NCI-H2029 treated with DMSO at 0.1 percent for 48 hours (cell line): Measurements from ENCODE around the gene LRP10.
"Not testable (repeated sequence)": the region's sequence is repeated elsewhere in the genome, so short reads cannot be mapped to it uniquely, and the experiment has no call there.

Experiments
- DNase-seq: peaks from one replicate; lab custom pipeline; 2025; lab: John Stamatoyannopoulos, UW

LRP10 gene

DNA sequence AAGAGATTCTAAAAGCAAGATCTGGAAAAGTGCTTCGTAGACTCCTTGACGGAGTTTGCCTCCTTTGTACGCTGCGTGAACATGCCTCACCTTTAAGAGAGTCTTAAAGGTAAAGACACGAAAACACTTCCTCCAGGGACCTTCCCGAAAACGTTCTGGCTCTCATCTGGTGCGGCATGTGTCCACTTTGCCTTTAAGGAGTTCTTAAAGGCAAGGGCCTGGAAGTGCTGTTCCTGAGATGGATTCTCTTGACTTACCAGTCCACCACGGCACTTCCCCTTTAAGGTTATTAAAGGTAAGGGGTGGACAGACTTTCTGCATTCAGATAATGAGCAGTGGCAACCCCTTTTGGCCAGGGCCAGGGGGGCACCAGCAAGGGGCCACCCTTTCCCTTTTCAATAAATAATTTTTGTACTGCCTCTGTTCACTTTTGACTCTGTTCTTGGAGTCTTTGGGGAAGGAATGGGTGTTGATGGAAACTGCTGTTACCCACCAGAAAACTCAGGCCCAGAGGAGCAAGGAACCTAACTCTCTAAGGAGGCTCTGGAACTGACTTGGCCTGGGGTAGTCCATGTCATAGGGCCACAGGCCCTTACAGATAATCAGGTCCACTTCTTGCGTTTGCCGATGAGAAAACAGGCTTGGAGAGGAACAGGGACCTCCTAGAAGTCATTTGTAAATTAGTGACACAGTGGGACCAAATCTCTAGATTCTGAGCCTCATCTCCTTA, 15.9 kb downstream of the LRP10 start:
- peak; percentile 100 for DNase-seq

DNA sequence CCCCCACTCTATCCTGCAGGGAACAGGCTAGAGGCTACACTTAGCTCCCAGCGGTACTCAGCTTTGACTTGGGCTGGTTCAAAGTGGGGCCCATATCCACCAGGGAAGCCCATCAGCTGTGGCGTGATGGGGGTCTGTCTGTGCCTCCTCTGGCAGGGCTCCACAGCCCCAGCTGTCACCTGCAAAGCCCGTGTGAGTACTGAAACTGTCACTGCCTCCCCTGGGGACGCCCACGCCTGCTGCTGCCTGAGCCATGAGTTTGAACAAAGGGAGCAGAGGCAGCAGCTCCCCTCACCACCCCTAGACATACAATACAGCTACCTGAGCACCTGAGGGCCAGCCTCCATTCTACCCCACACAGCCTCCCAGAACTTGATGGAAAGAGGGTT, 16.4 kb downstream of the LRP10 start:
- no peak for DNase-seq

DNA sequence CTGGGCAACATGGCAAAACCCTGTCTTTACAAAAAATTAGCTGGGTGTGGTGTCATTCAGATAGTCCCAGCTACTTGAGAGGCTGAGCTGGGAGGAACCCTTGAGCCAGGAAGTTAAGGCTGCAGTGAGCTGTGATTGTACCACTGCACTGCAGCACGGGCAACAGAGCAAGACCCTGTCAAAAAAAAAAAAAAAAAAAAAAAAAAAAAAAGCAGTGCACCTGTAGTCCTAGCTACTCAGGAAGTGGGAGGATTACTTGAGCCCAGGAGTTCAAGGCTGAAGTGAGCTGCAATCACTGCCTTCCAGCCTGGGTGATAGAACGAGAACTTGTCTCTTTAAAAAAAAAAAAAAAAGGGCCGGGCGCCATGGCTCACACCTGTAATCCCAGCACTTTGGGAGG, 17.1 kb downstream of the LRP10 start:
- no peak for DNase-seq

DNA sequence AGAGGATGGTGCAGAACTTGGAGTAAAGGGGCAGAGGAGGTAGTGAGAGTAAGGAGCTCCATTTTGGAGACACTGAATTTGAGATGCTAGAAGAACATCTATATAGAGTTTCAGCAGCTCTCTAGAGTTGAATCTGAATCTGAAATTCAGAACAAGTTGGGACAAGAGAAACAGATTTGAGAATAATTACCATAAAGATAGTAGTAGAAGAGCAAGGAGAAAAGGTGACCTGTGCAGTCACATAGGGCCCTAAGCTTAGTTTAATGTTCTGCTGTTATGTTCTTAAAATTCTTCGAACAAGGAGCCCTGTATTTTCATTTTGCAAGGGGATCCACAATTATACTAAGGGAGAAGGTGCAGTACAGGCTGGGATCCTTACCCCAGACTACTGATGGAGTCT, 18.9 kb downstream of the LRP10 start:
- DNase-seq: no peak

DNA sequence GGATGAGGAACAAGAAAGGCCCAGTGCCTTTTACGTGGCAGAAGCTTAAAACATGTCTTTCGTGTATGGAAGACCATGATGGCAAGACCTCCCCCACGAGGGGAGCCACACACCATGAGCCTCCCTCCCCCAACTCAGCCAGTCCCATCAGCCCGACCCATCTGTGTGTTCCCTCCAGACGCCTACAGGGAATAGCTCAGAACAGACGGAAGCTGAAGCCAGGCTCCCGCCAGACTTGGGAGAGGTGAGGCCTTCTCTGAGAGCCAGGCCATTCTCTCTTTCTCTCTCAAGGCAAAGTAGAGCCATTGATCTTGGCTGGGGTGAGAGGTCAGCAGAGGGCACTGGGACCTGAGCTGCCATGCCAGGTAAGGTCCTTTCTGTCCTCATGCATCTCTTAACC, 20.9 kb downstream of the LRP10 start:
- DNase-seq: no peak

DNA sequence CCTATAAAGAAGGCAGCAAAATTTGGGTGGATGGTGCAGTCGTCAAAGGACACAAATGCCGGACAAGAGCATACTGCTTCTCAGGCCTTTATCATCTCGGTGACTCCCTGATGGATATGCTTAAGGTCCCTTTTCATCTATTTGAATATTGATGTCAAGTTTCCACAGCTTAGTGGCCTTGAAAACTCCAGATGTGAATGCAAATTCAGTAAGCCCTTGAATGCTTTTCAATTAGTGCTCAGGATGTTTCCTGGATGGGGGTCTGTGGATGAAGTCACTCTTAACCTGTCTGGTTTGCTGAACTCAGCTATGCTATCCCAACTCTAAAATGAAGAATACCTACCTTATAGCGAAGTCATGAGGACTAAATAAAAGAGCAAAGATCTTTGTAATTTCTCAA, 22.2 kb downstream of the LRP10 start:
- DNase-seq: no peak

DNA sequence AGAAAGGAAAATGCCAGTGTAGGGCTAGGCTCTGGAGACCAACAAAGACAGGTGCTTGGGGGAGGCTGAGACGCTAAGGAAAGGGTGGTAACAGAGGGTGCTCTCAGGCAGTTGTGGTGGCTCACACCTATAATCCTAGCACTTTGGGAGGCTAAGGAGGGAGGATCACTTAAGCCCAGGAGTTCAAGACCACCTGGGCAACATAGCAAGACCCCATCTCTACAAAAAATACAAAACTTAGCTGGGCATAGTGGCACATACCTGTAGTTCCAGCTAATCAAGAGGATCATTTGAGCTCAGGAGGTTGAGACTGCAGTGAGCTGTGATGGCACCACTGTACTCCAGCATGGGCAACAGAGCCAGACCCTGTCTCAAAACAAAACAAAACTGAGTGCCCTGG, 23.9 kb downstream of the LRP10 start:
- DNase-seq: no peak

DNA sequence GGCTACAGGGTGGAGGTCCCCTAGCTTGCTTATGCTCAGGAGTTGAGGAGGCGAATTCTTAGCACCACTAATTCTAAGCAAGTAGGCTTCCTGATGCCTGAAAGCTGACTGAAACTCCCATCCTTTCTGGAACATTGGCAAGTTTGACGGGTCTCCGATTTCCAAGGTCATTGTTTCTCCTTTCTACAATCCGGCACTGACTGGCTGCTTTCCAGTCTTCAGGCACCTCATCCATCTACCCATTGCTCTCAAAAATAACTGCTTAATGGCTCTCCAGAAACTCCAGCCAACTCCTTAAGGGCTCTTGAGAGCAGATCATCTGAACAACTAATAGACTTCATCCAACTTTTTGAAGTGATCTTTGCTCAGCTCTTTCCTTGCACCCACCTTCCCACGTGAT, 24.8 kb downstream of the LRP10 start:
- DNase-seq: no peak

DNA sequence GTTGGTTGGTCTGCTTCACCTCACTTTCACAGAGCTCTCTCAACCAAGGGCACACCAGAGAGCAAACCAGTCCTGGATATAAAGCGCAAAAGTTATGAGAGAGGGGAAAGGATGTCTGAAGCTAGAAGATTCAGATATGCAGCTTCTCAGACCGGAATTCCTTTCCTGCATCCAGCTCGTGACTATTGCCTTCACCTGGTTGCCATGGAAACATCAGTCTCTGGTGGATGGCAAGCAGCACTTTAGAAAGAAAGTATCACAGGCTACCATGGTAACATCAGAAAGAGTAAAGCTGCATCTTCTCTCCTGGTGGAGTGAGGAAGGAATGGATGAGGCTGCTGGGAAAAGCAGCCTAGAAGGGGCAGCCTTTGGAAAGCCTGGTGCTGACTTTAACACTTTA, 25.2 kb downstream of the LRP10 start:
- DNase-seq: no peak

DNA sequence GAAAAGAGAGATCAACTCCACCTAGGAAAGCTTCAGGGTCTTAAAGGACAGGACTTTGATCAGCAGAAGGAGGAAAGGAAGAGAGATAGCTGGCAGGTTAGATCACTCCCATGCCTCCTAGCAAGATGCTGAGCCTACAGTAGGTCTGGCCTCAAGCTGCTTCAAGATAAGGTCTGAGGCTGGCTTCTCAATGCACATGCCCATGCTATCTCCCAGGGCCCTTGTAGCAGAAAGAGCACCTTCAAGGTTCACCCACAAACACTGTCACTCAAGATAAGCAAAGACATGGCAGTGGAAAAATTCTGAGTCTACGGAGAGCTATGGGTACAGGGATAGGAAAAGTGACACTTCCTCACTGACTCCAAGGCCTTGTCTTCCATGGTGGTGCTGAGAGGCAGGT, 25.8 kb downstream of the LRP10 start:
- DNase-seq: no peak

DNA sequence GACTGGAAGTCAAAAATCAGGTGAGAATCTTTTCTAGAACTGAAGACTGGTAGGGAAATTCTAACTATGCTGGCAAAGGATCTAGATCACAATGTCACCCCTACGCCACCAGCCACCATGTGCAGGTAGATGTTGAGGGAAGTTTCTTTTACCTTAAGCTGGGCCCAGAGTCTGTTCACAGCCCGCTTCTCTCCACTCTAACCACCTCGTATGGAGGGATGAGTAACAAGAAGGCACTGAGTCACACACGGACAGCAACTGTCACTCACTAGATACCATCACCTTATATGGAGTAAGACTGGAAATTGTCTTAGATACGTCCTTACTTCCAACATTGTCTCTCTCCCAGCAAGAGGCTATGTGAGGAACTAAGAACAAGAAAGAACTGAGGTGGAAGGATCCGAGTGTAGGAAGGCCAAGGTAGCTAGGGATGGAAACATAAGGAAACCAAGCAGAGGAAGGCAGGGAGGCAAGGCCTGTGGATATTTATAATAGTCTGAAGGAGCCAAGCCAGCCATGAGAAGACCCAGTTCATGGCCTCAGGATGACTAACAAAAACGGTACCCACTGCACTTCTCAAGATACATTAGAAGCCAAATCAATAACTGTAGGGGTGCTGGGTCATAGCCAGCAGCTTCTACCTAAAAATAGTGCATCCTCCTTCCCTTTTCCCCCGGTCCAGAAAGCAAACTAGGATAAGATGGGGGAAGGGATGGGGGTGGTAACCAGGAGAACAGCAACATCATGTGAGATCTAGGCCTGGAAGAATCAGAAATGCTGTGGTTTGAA, 27.0 kb downstream of the LRP10 start:
- no peak for DNase-seq

DNA sequence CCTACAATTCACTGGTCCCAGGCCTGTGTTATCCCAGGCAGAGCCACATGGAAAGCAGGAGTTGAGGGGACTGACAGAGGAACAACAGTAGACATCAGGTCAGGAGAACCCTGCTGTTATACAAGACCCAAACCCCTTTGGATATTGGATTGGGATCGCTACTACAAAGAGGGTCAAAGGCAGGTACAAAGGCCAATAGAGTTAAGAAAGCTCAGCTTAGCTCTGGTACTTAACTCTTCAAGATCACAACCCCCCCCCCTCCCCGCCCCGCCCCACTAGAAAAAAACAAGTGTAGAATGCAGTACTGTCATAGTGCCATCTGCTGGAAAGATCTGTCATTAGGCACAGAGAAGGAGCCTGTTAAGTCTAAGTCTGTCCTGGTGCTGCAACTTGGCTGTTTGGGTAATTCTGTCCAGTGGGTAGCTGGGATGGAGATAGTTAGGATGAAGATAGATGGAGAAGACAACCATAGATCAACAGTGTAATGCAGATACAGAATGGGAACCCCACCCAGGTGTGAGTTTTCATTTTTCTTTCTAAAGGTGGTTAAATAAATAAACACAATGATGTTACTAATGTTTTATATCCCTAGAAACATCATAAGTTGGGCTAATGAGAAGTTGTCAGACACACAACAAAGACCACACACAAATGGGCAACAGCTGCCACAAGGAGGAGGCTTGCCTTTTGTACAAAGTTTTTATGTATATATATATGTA, 28.7 kb downstream of the LRP10 start:
- peak; percentile 96 for DNase-seq

DNA sequence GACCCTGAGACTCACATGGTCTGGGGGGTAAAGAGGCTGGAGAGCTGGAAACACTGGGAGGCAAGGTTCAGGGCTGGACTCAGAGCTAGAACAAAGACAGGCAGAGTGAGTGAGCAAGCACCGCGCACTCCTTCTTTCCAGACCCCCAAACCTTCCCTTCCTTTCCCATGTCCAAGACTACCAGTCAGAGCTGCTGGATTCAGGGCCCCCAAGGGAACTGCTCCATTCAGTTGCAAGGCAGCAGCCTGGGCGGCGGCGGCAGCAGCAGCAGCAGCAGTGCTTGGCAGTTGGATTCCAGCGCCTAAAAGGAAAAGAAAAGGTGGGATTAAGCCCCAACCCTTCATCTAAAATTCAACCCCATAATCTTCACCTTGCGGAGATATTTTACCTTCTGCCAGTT, 30.3 kb downstream of the LRP10 start:
- DNase-seq: no peak

DNA sequence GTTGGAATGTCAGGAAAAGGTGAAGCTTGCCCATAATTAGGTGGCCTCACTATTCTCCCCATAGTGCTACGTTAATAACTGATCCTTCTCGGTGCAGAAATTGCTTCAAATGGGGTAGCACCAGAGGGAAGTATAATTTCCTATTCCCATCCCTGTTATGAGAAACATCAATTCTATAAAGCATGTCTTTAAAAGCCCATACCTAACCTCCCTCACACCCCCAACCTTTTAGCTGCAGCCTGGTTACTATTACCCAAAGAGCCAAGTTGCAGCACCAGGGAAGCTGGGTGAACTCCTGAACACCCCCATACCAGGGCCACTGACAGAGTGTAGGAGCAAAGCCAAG, 32.2 kb downstream of the LRP10 start:
- no peak for DNase-seq

DNA sequence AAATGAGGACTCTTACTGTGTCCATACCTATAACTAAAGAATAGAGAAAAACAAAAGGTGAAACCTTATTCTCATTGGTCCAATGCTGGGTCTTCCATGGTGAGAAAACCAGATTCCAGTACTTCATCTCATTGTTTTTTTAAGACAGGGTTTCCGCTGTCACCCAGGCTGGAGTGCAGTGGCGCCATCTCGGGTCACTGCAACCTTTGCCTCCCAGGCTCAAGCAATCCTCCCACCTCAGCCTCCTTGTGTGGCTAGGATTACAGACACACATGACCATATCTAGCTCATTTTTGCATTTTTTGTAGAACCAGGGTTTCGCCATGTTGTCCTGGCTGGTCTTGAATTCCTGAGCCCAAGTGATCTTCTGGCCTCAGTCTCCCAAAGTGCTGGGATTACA, 34.1 kb downstream of the LRP10 start:
- DNase-seq: no peak

DNA sequence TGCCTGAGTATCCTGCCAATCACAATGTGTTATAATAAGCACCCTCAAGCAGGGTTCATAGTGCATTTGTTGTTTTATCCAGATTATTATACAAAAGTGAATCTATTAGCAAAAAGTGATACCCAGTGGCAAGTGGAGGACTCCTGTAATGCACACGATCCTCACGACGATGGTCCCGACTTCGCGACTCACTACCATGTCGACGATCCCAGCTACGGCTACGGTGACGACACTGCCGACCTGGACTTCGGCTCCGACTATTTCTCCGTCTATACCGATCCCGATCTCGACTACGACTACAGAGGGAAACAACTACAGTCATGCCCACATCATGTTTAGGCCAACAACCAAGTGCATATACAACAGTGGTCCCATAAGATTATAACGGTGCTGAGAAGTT, 34.5 kb downstream of the LRP10 start:
- DNase-seq: no peak

DNA sequence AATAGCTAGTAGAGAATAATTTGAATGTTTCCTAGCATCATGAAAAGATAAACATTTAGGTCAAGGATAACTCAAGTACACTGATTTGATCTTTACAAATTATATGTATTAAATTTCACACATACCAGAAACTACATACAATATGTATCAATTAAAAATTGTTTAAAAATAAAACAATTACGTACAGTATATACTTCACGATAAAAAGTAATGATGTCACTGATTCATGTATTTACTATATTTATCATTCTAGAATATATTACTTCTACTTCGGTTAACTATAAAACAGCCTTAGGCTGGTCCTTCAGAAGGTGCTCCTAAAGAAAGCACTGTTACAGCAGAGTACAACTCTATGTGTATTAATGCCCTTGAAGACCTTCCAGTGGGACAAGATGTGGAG, 35.9 kb downstream of the LRP10 start:
- DNase-seq: no peak

DNA sequence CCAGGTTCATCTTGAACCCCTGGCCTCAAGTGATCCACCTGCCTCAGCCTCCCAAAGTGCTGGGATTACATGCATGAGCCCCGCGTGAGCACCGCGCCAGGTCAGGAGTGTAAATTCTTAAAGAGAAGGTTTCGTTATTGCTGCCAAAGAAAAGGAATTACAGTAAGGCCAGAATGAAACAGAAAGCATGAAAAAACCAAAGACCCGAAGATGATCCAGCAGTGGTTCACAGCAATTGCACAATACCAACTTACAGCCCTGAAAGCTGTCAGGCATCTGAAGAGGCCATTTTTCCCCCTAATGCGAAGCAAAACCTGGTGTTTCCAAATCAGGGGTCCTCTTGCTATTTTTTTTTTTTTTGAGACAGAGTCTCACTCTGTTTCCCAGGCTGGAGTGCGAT, 37.1 kb downstream of the LRP10 start:
- DNase-seq: no peak

DNA sequence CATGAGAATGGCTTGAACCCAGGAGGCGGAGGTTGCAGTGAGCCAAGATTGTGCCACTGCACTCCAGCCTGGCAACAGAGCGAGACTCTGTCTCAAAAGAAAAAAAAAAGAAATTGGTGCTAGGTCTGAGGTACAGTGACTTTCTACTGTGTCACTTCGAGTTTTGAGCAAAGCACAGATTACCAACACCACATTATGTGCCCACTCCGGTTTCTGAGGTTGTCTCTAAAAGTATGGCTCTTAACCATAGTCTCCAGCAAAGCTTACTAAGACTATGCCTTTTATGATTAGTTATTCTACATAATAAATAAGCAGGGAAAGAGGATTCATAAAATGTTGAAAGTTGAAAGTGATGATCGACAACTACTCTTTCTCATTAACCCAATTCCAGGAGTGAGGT, 39.4 kb downstream of the LRP10 start:
- DNase-seq: no peak

DNA sequence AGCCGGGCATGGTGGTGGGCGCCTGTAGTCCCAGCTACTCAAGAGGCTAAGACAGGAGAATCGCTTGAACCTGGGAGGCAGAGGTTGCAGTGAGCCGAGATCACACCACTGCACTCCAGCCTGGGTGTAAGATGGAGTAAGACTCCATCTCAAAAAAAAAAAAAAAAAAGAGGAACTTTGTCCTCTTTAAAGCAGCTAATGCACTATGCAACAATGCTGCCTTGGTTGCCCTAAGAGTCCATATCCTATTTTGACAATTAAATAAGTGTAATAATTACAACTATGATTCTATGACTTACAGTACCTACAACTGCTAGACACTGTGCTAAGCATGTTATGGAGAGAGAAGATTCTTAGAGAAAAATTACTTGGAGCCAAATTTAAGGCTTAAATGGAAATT, 43.3 kb downstream of the LRP10 start:
- not testable (repeated sequence) for DNase-seq

DNA sequence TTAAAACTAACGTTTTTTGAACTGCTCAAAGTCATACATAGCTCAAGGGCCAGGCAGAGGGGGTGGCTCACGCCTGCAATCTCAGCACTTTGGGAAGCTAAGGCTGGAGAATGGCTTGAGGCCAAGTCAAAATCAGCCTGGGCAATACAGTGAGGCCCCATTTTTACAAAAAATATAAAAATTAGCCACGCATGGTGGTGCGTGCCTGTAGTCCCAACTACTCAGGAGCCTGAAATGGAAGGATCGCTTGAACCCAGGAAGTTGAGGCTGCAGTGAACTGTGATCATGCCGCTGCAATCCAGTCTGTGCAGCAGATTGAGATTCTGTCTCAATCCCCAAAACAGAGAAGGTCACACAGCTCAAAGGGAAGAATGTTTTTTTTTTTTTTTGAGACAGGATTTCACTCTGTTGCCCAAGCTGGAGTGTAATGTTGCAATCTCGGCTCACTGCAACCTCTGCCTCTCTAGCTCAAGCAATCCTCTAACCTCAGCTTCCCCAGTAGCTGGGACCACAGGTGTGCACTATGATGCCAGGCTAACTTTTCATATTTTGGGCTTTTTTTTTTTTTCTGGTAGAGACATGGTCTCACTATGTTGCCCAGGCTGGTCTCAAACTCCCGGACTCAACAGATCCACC, 44.5 kb downstream of the LRP10 start:
- no peak for DNase-seq

DNA sequence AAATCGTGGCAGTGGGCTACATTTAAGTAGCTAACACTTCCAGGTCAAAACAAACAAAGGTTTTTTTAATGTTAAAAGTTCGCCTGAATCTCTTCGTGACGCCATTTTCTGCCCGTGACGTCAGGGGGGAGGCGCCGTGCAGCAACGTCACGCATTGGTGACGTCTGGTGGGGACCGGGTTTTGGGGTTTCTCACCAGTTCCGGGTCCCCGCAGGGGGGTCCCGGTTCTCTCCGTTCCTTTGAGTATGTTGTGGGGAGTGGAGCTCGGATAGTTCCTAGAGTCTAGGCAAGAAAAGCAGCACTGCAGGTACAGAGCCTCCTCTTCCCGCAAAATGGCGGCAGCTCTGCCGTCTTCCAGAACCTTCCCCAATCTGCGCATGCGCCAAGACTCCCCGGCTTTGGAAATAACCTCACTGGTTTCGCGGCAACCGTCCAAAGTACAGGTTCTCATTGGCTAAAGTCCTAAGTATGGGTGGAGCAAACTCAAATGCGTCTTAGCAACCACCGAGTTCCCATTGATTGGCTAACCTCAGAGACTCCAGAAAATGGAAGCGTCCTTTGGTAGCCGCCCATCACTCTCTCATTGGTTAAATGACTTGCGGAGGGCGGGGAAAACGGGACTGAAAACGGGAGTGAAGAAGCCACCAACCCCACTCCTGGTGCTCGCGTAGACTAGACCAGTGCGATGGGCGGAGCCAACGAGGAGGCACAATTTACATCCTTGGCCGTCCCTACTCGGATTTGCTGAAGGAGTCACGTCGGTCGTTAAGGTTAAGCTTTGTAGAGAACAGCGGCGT, 47.5 kb downstream of the LRP10 start, which contains the start of gene RBM23:
Gene RBM23 (minus strand): TSS at position 346 of the 797 bp plus-strand sequence.
- DNase-seq: peak; percentile 100
